ENCODE data around the gene CDCA4.
"Not testable (repeated sequence)": the region's sequence is repeated elsewhere in the genome, so short reads cannot be mapped to it uniquely, and the experiment has no call there.

CDCA4 gene

GRCh38 chr14:105030194-105030593 lies 9.3 kb upstream of the CDCA4 start:
- H3K36me3 ChIP-seq (ENCODE audit: low read length): no peaks in the 10 kb centered on the region
- H3K9me2 ChIP-seq (replicated peaks; ENCODE audit: insufficient read depth, low read length): no peaks in the 10 kb centered on the region
- no peaks in the 10 kb centered on the region for H3K79me2 ChIP-seq (ENCODE audit: insufficient read depth, low read length)
- H4K20me1 ChIP-seq (ENCODE audit: low read depth, low read length): no peaks in the 10 kb centered on the region
- no peak overlapping the region for H3K4me2 ChIP-seq (ENCODE audit: low read depth, low read length, poor library complexity, severe bottlenecking)
- H3K9ac ChIP-seq (ENCODE audit: low read length): no peak overlapping the region
- TF ChIP-seq, protein P1, sequence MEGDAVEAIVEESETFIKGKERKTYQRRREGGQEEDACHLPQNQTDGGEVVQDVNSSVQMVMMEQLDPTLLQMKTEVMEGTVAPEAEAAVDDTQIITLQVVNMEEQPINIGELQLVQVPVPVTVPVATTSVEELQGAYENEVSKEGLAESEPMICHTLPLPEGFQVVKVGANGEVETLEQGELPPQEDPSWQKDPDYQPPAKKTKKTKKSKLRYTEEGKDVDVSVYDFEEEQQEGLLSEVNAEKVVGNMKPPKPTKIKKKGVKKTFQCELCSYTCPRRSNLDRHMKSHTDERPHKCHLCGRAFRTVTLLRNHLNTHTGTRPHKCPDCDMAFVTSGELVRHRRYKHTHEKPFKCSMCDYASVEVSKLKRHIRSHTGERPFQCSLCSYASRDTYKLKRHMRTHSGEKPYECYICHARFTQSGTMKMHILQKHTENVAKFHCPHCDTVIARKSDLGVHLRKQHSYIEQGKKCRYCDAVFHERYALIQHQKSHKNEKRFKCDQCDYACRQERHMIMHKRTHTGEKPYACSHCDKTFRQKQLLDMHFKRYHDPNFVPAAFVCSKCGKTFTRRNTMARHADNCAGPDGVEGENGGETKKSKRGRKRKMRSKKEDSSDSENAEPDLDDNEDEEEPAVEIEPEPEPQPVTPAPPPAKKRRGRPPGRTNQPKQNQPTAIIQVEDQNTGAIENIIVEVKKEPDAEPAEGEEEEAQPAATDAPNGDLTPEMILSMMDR (IDR thresholded peaks at IDR 0.05; ENCODE audit: insufficient read depth, low read length, poor library complexity, severe bottlenecking): no peak
- no peaks in the 10 kb centered on the region for H3K27me3 ChIP-seq (ENCODE audit: low read length)
- H3K27ac ChIP-seq (ENCODE audit: low read depth, low read length): no peak overlapping the region
- H3K9me3 ChIP-seq (ENCODE audit: insufficient read depth, low read length): no peaks in the 10 kb centered on the region
- H2AFZ ChIP-seq (ENCODE audit: low read depth, low read length, severe bottlenecking): no peak overlapping the region
- H3F3A ChIP-seq (ENCODE audit: insufficient read depth): no peaks in the 10 kb centered on the region
- no peak overlapping the region for H3K4me3 ChIP-seq (ENCODE audit: insufficient read depth, low read length, poor library complexity, severe bottlenecking)

DNA sequence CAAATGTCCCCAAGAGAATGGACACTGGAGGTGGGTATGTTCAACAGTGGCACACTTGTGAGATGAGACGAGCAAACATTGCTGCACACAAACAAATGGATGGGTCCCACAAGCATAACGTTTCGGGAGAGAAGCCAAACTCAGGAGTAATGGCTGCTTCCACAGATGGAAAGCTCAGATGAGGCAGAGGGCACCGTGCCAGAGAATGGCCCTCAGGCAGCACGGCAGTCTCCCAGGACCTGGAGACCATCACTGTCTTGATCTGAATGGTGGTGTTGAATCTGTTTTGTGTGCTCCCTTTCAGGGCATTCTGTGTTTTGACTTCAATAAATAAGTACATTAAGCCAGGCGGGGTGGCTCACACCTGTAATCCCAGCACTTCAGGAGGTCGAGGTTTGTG lies 8.5 kb upstream of the CDCA4 start:
- Histone ChIP-seq H3K9me3 (ENCODE audit: insufficient read depth, low read length) (no peaks in the 10 kb centered on the region), H3K36me3 (ENCODE audit: low read length) (no peaks in the 10 kb centered on the region), H3K27ac (ENCODE audit: low read depth, low read length) (no peak overlapping the region), H3K9me2 (replicated peaks; ENCODE audit: insufficient read depth, low read length) (no peaks in the 10 kb centered on the region), H3K4me3 (ENCODE audit: insufficient read depth, low read length, poor library complexity, severe bottlenecking) (no peak overlapping the region), H3K9ac (ENCODE audit: low read length) (no peak overlapping the region), H4K20me1 (ENCODE audit: low read depth, low read length) (no peaks in the 10 kb centered on the region), H2AFZ (ENCODE audit: low read depth, low read length, severe bottlenecking) (no peak overlapping the region), H3K79me2 (ENCODE audit: insufficient read depth, low read length) (no peaks in the 10 kb centered on the region), H3F3A (ENCODE audit: insufficient read depth) (no peaks in the 10 kb centered on the region), H3K27me3 (ENCODE audit: low read length) (no peaks in the 10 kb centered on the region), H3K4me2 (ENCODE audit: low read depth, low read length, poor library complexity, severe bottlenecking) (no peak overlapping the region)
- TF ChIP-seq EZH2phosphoT487 (conservative IDR thresholded peaks at IDR 0.05; ENCODE audit: low read length): no peak
- TF ChIP-seq, protein P1 (IDR thresholded peaks at IDR 0.05; ENCODE audit: insufficient read depth, low read length, poor library complexity, severe bottlenecking): no peak

- no peak overlapping the region for H3K27ac ChIP-seq (ENCODE audit: low read depth, low read length)
- no peaks in the 10 kb centered on the region for H4K20me1 ChIP-seq (ENCODE audit: low read depth, low read length)
- H3F3A ChIP-seq (ENCODE audit: insufficient read depth): 0 out of 2 replicates have a peak, but pooled peaks cover 7% of the 10 kb centered on the region
- H3K36me3 ChIP-seq (ENCODE audit: low read length): no peaks in the 10 kb centered on the region
- H3K4me2 ChIP-seq (ENCODE audit: low read depth, low read length, poor library complexity, severe bottlenecking): no peak overlapping the region
- H3K9me2 ChIP-seq (replicated peaks; ENCODE audit: insufficient read depth, low read length): no peaks in the 10 kb centered on the region
- TF ChIP-seq, protein P1 (IDR thresholded peaks at IDR 0.05; ENCODE audit: insufficient read depth, low read length, poor library complexity, severe bottlenecking): no peak
- no peak for TF ChIP-seq EZH2phosphoT487 (conservative IDR thresholded peaks at IDR 0.05; ENCODE audit: low read length)
- no peaks in the 10 kb centered on the region for H3K27me3 ChIP-seq (ENCODE audit: low read length)
- no peaks in the 10 kb centered on the region for H3K9me3 ChIP-seq (ENCODE audit: insufficient read depth, low read length)
- H3K4me3 ChIP-seq (ENCODE audit: insufficient read depth, low read length, poor library complexity, severe bottlenecking): no peak overlapping the region
- H3K9ac ChIP-seq (ENCODE audit: low read length): no peak overlapping the region
- no peaks in the 10 kb centered on the region for H3K79me2 ChIP-seq (ENCODE audit: insufficient read depth, low read length)
- H2AFZ ChIP-seq (ENCODE audit: low read depth, low read length, severe bottlenecking): no peak overlapping the region
Observed at GRCh38 chr14:105028251-105028927, 7.5 kb upstream of the CDCA4 start.

- not testable (repeated sequence) for H3K4me3 ChIP-seq (ENCODE audit: insufficient read depth, low read length, poor library complexity, severe bottlenecking)
Observed at GRCh38 chr14:105027718-105028117, 6.8 kb upstream of the CDCA4 start.

More at GRCh38 chr14:105027718-105028117, 6.8 kb upstream of the CDCA4 start:
- H3K9me3 ChIP-seq (ENCODE audit: insufficient read depth, low read length); H3K36me3 ChIP-seq (ENCODE audit: low read length); H3K9me2 ChIP-seq (replicated peaks; ENCODE audit: insufficient read depth, low read length); H3K27me3 ChIP-seq (ENCODE audit: low read length); H3K79me2 ChIP-seq (ENCODE audit: insufficient read depth, low read length); H3K4me2 ChIP-seq (ENCODE audit: low read depth, low read length, poor library complexity, severe bottlenecking); H3K27ac ChIP-seq (ENCODE audit: low read depth, low read length); H2AFZ ChIP-seq (ENCODE audit: low read depth, low read length, severe bottlenecking); H3K9ac ChIP-seq (ENCODE audit: low read length); H4K20me1 ChIP-seq (ENCODE audit: low read depth, low read length): not testable (repeated sequence)
- H3F3A ChIP-seq (ENCODE audit: insufficient read depth): 0 out of 2 replicates have a peak, but pooled peaks cover 11% of the 10 kb centered on the region
